Upper lobe of left lung (tissue), 6 donors: ENCODE measurements around the gene ELOVL1. TPM values are rescaled to one million over a fixed set of nuclear protein-coding genes. Genes with fewer than 3 reads are reported as not detected.

Experiments used
- ATAC-seq, 2 donors: fragments of 200-7000 bp; cut with Tn5 transposase; one replicate each; pipeline ENCODE4 v1.9.1; 2022; ENCODE audit warnings: mild to moderate bottlenecking in 2 of 2, moderate library complexity in 2 of 2; ENCODE audit not compliant: low FRiP score in 2 of 2
- DNase-seq, 2 donors: peaks; one replicate each; pipeline ENCODE4 v3.0.0-alpha.2; 2019 to 2020
- H3K27ac ChIP-seq, 4 donors: fragments of 200-600 bp; sonication (generic); one replicate each; pipeline ENCODE4 v1.5.1; 2016 to 2019
- H3K27me3 ChIP-seq, 4 donors: fragments of 200-600 bp; sonication (generic); one replicate each; pipeline ENCODE4 v1.5.1; 2017 to 2019
- H3K36me3 ChIP-seq, 4 donors: fragments of 200-600 bp; sonication (generic); one replicate each; pipeline ENCODE4 v1.5.1; 2016 to 2019
- H3K4me1 ChIP-seq, 4 donors: fragments of 200-600 bp; sonication (generic); one replicate each; pipeline ENCODE4 v1.5.1; 2018 to 2019
- H3K4me3 ChIP-seq, 4 donors: fragments of 200-600 bp; sonication (generic); one replicate each; pipeline ENCODE4 v1.5.1; 2017 to 2019; ENCODE audit warnings: mild to moderate bottlenecking in 2 of 4, moderate library complexity in 1 of 4
- H3K9me3 ChIP-seq, 4 donors: fragments of 200-600 bp; sonication (generic); one replicate each; pipeline ENCODE4 v1.5.1; 2018 to 2019
- EP300 ChIP-seq, 4 donors: sonication (generic); formaldehyde crosslinking; IDR thresholded peaks; one replicate each; pipeline ENCODE4 v1.5.1; 2017; ENCODE audit warnings: antibody characterized with exemption in 4 of 4, control low read depth in 2 of 4
- POLR2A ChIP-seq, 4 donors: fragments of 450-650 bp; IDR thresholded peaks; one replicate each; pipeline ENCODE4 v1.5.1; 2016 to 2017; ENCODE audit warnings: antibody characterized with exemption in 4 of 4, mild to moderate bottlenecking in 2 of 4
- POLR2AphosphoS5 ChIP-seq, 2 donors: sonication (generic); formaldehyde crosslinking; IDR thresholded peaks; one replicate each; pipeline ENCODE4 v1.5.1; 2017; ENCODE audit warnings: antibody characterized with exemption in 2 of 2
- WGBS, 2 donors: methylation state at CpG; one replicate each; pipeline ENCODE4 v1.1.5; 2017 to 2018; 5-methylcytosine and 5-hydroxymethylcytosine counted together
- total RNA-seq, 6 donors: library from RNA; depleted of rRNA in 4 of 6; stranded (reverse); fragments of >200 nt in 4 of 6; gene quantifications; one replicate each; pipeline versions ENCODE4 v1.1.0 to v1.2.1, GENCODE V29; 2016 to 2021
- TF ChIP-seq, protein P1 (sequence below), 6 experiments: fragments of 450-650 bp in 4 of 6; fragments of 200-600 bp in 2 of 6; sonication (generic) in 2 of 6; IDR thresholded peaks; one replicate each; pipeline ENCODE4 v1.5.1; 2016 to 2019; ENCODE audit warnings: antibody characterized with exemption in 6 of 6
- donor health status: DM: no; HTN: no; CAD: no; lungs with moderate emphysema.
- donor health status: DM: no; HTN: yes; CAD: no; lungs with severe emphysema.

The ELOVL1 gene
- total RNA-seq, 6 donors from 2014 or later: 32.5 to 118 (median 72.0) TPM

DNA sequence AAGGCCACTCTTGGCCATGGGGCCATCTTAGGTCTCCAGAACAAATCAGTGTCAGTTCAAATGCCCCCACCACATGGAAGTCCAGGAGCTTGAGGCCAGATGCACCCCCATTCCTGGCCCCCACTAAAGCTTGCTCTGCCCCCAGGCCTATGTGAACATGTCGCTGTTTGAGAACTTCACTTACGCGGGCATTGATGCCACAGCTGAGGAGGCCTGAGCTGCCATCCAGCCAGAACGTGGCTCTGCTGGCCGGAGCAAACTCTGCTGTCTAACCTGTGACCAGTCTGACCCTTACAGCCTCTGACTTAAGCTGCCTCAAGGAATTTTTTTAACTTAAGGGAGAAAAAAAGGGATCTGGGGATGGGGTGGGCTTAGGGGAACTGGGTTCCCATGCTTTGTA lies 45.3 kb downstream of the ELOVL1 start:
- peaks cover 0 to 46% (median 15%) of the 10 kb centered on the region in 4 donors for H3K36me3 ChIP-seq
- no peaks in the 10 kb centered on the region for H3K27me3 ChIP-seq
- TF ChIP-seq, protein P1, sequence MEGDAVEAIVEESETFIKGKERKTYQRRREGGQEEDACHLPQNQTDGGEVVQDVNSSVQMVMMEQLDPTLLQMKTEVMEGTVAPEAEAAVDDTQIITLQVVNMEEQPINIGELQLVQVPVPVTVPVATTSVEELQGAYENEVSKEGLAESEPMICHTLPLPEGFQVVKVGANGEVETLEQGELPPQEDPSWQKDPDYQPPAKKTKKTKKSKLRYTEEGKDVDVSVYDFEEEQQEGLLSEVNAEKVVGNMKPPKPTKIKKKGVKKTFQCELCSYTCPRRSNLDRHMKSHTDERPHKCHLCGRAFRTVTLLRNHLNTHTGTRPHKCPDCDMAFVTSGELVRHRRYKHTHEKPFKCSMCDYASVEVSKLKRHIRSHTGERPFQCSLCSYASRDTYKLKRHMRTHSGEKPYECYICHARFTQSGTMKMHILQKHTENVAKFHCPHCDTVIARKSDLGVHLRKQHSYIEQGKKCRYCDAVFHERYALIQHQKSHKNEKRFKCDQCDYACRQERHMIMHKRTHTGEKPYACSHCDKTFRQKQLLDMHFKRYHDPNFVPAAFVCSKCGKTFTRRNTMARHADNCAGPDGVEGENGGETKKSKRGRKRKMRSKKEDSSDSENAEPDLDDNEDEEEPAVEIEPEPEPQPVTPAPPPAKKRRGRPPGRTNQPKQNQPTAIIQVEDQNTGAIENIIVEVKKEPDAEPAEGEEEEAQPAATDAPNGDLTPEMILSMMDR (IDR thresholded peaks at IDR 0.05): no peak
- TF ChIP-seq POLR2AphosphoS5 (IDR thresholded peaks at IDR 0.05): no peak
- TF ChIP-seq POLR2A (IDR thresholded peaks at IDR 0.05): no peak
- TF ChIP-seq EP300 (IDR thresholded peaks at IDR 0.05): no peak
- H3K4me1 ChIP-seq: no peaks in the 10 kb centered on the region
- DNase-seq (no peak), ATAC-seq (no peak)
- H3K4me3 ChIP-seq: no peak overlapping the region
- no peak overlapping the region for H3K27ac ChIP-seq
- 93% methylated on average over 5 of the region's 5 CpGs for WGBS, 2 donors
- H3K9me3 ChIP-seq: peaks cover 0 to 3% (median 0%) of the 10 kb centered on the region in 4 donors

DNA sequence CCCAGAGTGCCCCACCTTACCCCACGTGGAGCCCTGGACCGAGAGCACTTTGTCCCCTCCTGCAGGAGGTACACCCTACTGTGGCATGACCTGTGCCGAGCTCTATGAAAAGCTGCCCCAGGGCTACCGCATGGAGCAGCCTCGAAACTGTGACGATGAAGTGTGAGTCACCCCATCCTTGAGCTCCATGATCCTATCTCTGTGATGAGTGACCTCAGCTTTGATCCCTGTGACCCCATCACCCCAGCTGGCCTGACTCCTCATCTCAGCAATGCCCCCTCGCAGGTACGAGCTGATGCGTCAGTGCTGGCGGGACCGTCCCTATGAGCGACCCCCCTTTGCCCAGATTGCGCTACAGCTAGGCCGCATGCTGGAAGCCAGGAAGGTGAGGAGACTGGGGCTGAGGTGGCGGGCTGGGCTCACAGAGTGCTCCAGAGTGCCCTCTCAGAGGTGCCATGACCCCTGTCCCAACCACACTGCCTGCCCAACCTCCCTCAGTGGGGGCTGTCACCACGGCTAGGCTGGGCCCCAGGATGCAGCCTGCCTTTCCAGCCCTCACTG lies 46.4 kb downstream of the ELOVL1 start:
- Histone ChIP-seq H3K9me3 (peaks cover 0 to 3% (median 0%) of the 10 kb centered on the region in 4 donors), H3K27ac (no peak overlapping the region), H3K4me3 (no peak overlapping the region), H3K27me3 (no peaks in the 10 kb centered on the region), H3K36me3 (peaks cover 0 to 51% (median 18%) of the 10 kb centered on the region in 4 donors), H3K4me1 (no peaks in the 10 kb centered on the region)
- 97% methylated on average over 13 to 16 of the region's 16 CpGs for WGBS, 2 donors
- DNase-seq (peak in 1 of 2 donors; percentile 54), ATAC-seq (peak in 1 of 2 donors; percentile 42)
- TF ChIP-seq POLR2A (IDR thresholded peaks at IDR 0.05): no peak
- TF ChIP-seq, protein P1 (IDR thresholded peaks at IDR 0.05): no peak

DNA sequence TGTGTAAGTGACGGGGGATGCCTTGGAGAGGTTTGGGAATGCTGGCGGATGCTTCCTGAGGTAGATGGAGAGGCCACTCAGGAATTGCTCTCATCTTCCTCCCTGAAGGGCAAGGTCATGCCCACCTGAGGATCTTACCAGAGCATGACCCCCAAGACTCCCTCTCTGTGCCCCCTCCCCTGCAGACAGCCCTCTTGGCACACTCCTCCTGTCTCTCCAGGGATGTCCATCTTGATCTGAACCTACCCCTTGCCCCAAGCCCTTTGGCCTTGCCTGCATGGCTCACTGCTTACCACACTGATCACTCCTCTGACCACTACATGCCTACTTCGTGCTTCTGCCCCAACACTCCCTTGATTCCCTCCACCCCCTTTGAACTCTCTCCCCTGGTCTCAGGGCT lies 48.0 kb downstream of the ELOVL1 start:
- DNase-seq (no peak), ATAC-seq (no peak)
- WGBS, 2 donors: 86 to 93% methylated on average over 2 of the region's 3 CpGs
- Histone ChIP-seq H3K9me3 (no peaks in the 10 kb centered on the region), H3K4me1 (no peaks in the 10 kb centered on the region), H3K27ac (no peak overlapping the region), H3K4me3 (no peak overlapping the region), H3K36me3 (peaks cover 0 to 54% (median 18%) of the 10 kb centered on the region in 4 donors), H3K27me3 (no peaks in the 10 kb centered on the region)
- TF ChIP-seq EP300 (IDR thresholded peaks at IDR 0.05): no peak
- no peak for TF ChIP-seq POLR2A (IDR thresholded peaks at IDR 0.05)
- TF ChIP-seq, protein P1 (IDR thresholded peaks at IDR 0.05): no peak
- no peak for TF ChIP-seq POLR2AphosphoS5 (IDR thresholded peaks at IDR 0.05)

DNA sequence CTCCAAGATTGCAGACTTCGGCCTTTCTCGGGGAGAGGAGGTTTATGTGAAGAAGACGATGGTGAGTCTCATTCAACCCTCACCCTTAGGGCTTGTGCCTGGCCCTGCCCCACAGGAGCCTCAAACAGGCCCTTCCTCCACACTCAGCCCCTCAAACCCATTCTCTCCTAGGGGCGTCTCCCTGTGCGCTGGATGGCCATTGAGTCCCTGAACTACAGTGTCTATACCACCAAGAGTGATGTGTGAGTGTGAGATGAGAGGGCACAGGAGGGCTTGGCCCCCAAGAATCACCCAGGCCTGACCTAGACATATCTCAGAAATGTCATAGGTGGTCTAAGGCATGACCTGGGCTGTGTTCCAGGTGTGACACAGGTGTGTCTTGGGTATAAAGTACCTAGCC lies 48.5 kb downstream of the ELOVL1 start:
- no peaks in the 10 kb centered on the region for H3K9me3 ChIP-seq
- TF ChIP-seq, protein P1 (IDR thresholded peaks at IDR 0.05): no peak
- no peak for TF ChIP-seq POLR2AphosphoS5 (IDR thresholded peaks at IDR 0.05)
- TF ChIP-seq EP300 (IDR thresholded peaks at IDR 0.05): no peak
- TF ChIP-seq POLR2A (IDR thresholded peaks at IDR 0.05): no peak
- H3K27me3 ChIP-seq: no peaks in the 10 kb centered on the region
- ATAC-seq: no peak
- 89 to 100% methylated on average over 5 of the region's 5 CpGs for WGBS, 2 donors
- H3K27ac ChIP-seq: no peak overlapping the region
- no peak for DNase-seq
- peaks cover 0 to 55% (median 18%) of the 10 kb centered on the region in 4 donors for H3K36me3 ChIP-seq
- H3K4me3 ChIP-seq: no peak overlapping the region
- H3K4me1 ChIP-seq: no peaks in the 10 kb centered on the region

DNA sequence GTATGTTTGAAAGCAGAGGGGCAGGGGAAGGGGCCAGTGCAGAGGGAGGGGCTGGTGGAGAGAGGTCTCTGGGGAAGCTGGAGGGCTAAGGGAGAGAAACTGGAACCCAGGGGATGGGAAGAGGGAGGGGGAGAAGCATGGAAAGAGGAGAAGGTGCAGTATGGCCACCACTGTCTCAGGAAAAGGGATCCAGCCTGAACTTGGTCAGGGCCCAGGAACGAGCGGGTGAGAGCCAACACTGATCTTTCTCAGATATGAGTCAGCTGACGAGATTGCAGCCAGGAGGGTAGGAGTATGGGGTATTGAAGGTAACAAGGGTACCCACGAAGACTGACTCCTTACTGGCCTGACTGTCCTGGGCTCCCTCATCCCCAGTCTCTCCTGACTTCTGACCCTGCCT lies 49.0 kb downstream of the ELOVL1 start:
- Histone ChIP-seq H3K4me3 (no peak overlapping the region), H3K27ac (no peak overlapping the region), H3K27me3 (no peaks in the 10 kb centered on the region), H3K9me3 (no peaks in the 10 kb centered on the region), H3K36me3 (peaks cover 0 to 52% (median 18%) of the 10 kb centered on the region in 4 donors), H3K4me1 (no peaks in the 10 kb centered on the region)
- ATAC-seq (no peak), DNase-seq (no peak)
- TF ChIP-seq EP300 (IDR thresholded peaks at IDR 0.05) (no peak), POLR2A (IDR thresholded peaks at IDR 0.05) (no peak), POLR2AphosphoS5 (IDR thresholded peaks at IDR 0.05) (no peak)
- TF ChIP-seq, protein P1 (IDR thresholded peaks at IDR 0.05): no peak
- WGBS, 2 donors: 79 to 80% methylated on average over 4 of the region's 4 CpGs
